Fibroblast of mammary gland (primary cell): Measurements from ENCODE around the gene CAMKMT.

Source experiments
- DNase-seq: peaks from one replicate; pipeline ENCODE4 v3.0.0-alpha.2; 2010; ENCODE audit warnings: low read depth
- H3K4me3 ChIP-seq: 2 replicates; pipeline ENCODE4 v1.5.1; 2011; ENCODE audit warnings: low read depth, mild to moderate bottlenecking, low read length, moderate library complexity; ENCODE audit not compliant: control insufficient read depth
- TF ChIP-seq, protein P1 (sequence below): conservative IDR thresholded peaks from 2 replicates; pipeline ENCODE4 v1.5.1; 2011; ENCODE audit warnings: low read depth, low read length, inconsistent platforms; ENCODE audit not compliant: control insufficient read depth, insufficient read depth

The CAMKMT gene

DNA sequence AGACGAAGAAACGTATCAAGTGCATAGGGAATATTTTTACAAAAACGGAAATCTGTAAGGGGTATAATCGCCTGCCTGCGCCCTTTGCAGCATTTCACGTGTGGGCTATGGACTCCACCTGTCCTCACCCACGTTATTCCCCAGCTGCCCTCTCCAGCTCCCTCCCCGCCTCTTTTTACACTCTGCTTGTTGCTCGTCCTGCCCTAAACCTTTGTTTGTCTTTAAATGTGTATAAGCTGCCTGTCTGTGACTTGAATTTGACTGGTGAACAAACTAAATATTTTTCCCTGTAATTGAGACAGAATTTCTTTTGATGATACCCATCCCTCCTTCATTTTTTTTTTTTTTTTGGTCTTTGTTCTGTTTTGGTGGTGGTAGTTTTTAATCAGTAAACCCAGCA is 410.4 kb downstream of the CAMKMT start:
- TF ChIP-seq, protein P1, sequence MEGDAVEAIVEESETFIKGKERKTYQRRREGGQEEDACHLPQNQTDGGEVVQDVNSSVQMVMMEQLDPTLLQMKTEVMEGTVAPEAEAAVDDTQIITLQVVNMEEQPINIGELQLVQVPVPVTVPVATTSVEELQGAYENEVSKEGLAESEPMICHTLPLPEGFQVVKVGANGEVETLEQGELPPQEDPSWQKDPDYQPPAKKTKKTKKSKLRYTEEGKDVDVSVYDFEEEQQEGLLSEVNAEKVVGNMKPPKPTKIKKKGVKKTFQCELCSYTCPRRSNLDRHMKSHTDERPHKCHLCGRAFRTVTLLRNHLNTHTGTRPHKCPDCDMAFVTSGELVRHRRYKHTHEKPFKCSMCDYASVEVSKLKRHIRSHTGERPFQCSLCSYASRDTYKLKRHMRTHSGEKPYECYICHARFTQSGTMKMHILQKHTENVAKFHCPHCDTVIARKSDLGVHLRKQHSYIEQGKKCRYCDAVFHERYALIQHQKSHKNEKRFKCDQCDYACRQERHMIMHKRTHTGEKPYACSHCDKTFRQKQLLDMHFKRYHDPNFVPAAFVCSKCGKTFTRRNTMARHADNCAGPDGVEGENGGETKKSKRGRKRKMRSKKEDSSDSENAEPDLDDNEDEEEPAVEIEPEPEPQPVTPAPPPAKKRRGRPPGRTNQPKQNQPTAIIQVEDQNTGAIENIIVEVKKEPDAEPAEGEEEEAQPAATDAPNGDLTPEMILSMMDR, result no peak
- no peak for DNase-seq
- H3K4me3 ChIP-seq, result no peak overlapping the region

DNA sequence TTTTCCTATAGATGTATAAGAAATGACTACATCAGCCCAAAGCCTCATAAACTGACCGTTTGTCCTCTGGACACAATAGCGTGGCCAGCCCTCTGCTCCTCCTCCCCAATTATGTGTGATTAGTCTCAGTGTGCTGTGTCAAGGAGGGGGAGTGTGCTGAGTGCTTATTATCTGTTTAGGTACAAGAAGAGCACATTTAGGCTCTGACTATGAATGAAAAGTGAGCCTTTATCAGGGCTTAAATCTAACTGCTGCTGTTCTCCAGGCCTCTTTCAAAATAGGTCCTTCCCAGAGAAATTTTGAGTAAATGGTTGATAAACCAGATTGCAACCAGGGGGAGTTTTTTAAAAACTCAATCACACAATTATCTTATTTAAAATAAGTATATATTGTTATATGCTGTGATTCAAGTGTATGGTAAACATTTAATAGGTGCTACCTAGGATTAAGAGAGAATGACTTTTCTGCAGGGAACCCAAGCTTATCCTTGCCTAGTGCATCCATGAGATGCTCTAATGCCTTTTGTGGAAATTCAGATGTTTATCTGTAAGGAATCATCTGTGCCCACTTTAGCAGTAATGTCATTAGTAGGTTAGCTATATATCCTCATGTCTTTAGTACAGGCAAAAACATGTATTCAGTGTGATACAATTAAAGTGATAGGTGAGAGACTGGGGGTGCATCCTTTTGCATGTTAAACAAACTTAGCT is 411.1 kb downstream of the CAMKMT start:
- no peak overlapping the region for H3K4me3 ChIP-seq
- TF ChIP-seq, protein P1, result no peak
- no peak for DNase-seq

DNA sequence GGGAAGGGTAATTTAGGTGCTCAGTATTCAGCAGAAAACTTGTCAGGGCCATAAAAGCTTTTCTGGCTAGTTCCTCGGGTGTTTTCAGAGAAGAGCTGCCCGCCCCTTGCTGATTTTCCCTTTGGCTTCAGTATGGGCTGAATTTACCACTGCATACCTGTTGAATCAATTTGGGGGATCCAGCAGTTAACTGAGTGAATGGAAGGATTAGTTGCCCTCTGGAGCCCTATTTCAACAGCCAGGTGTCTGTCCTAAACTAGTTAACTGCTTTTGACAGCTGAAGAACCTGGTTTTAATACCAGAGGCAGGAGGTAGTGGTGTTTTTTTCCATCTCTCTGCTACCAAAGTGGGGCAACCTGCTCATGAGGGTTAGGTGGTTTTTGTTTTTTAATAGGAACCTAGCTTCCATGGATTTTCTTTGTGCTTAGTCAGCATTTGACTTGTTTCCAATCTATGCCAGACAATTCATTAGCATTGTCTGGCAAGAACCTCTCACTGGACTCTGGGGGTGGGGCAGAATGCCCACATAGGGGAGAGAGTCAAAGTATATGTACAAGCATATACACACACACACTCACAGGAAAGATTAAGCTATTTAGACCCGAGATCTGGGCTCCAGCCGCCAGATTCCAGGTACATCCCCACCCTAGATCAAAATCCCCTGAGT is 413.2 kb downstream of the CAMKMT start:
- TF ChIP-seq, protein P1, result no peak
- no peak for DNase-seq
- no peak overlapping the region for H3K4me3 ChIP-seq

DNA sequence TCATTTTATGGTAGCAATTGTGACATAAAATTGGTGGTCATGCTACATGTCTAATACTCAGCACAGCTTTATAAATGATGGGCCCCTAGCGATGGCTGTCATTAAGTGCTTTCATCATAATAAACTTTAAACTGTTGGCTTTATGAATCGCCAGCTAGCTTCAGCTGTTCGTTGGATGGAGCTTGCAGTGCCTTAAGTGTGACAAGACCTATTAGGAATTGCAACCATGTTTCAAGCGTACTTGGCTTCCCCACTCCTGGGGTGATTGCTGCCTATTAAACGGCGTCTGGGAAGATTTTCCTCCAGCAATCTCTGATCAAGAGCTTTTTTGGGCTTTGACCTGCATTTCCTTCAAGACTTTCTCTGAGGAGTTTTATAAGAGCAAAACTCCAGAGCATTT is 415.3 kb downstream of the CAMKMT start:
- no peak overlapping the region for H3K4me3 ChIP-seq
- TF ChIP-seq, protein P1, result no peak
- no peak for DNase-seq

DNA sequence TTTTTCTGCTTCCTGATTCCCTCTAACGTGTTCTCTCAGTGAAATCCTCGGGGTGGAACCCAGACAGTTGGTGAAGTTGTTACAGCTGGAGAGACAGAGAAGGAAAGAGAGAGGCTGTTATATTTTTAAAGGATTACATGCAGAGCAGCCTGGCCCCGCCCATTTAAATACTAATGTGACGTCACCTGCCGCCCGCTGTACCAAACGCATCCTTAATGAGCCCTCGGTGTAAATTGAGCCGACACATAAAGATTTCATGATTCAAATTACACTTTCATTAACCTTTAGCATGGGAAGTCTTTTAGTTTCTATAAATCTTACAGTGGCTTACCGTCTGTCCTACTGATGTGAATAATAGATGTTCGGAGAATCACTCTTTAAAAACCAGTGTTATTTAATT is 415.8 kb downstream of the CAMKMT start:
- TF ChIP-seq, protein P1, result no peak
- no peak for DNase-seq
- H3K4me3 ChIP-seq, result no peak overlapping the region

DNA sequence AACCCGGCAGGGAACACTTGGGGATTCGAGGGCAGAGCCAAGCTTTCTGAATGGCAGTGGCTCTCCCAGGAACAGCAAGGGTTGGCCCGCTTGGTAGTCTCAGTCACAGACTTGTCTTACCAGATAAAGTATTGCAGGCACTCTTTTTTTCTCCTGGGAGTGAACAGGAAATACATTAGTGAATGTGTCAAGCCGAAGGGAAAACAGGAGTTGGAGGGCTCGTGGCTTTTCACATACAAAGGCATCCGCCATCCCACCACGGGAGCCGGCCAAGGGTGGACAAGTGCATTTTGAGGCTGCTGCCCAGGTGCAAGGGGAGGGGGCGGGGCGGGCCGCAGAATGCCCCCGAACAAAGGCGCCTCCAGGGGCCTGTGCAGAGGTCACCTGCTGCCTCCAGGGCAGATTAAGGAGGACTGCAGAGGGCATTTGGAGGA is 416.5 kb downstream of the CAMKMT start:
- TF ChIP-seq, protein P1, result no peak
- H3K4me3 ChIP-seq, result no peak overlapping the region
- DNase-seq, result no peak
